Body of pancreas (tissue), 4 donors: ENCODE measurements around the gene QSOX1.

ENCODE experiments used
- CTCF ChIP-seq, 7 experiments: fragments of 450-650 bp in 4 of 7; fragments of 200-600 bp in 3 of 7; sonication (generic) in 3 of 7; IDR thresholded peaks; one replicate each; pipeline ENCODE4 v1.5.1; 2016 to 2019; ENCODE audit warnings: antibody characterized with exemption in 7 of 7
- POLR2A ChIP-seq, 3 donors: fragments of 450-650 bp; IDR thresholded peaks; one replicate each; pipeline ENCODE4 v1.6.1; 2016; ENCODE audit warnings: antibody characterized with exemption in 3 of 3, mild to moderate bottlenecking in 2 of 3

- TF ChIP-seq CTCF (IDR thresholded peaks at IDR 0.05) (no peak), POLR2A (IDR thresholded peaks at IDR 0.05) (no peak)
Measured at GRCh38 chr1:180235502-180236239, 81.0 kb downstream of the QSOX1 start.
